HepG2 (cell line): ENCODE data around the gene P2RY2. TPM values are rescaled to one million over a fixed set of nuclear protein-coding genes. Genes with fewer than 3 reads are reported as not detected.
A peak's percentile ranks its signal among the peaks of the same experiment; 100 is the strongest.

Experiments used
- ATAC-seq: fragments of 200-7000 bp; cut with Tn5 transposase; 3 replicates; pipeline ENCODE4 v1.9.1; 2020; ENCODE audit warnings: mild to moderate bottlenecking, moderate library complexity
- BruUV-seq: library from RNA; stranded (reverse); fragments of 400-500 nt; replicated peaks from 2 replicates; lab custom pipeline; 2021; lab: Mats Ljungman, UMichigan
- CTCF ChIA-PET: fragments of 300-600 bp; formaldehyde crosslinking; extraction: SDS; loops from one replicate; lab custom pipeline; 2021; ENCODE audit warnings: low total read pairs, inconsistent platforms, low intra/inter-chr PET ratio; lab: Yijun Ruan, JAX
- POLR2A ChIA-PET: fragments of 350-600 bp; sonication (Branson Sonifier 250); formaldehyde crosslinking; loops from one replicate; lab custom pipeline; 2020; ENCODE audit warnings: antibody characterized with exemption, inconsistent platforms; lab: Yijun Ruan, JAX
- DNase-seq: peaks from one replicate; pipeline ENCODE4 v3.0.0-alpha.2; 2015; ENCODE audit warnings: low spot score
- FAIRE-seq: peaks from 3 replicates; lab custom pipeline; 2011; peaks lifted over from hg19 to GRCh38; lab: Jason Lieb, UNC
- H2AFZ ChIP-seq: one replicate; pipeline ENCODE4 v1.6.1; 2011; ENCODE audit warnings: low read length, inconsistent platforms
- H3K27ac ChIP-seq: fragments of 300-600 bp; 3 replicates; pipeline ENCODE4 v1.8.0; 2011; ENCODE audit warnings: mixed run types, mild to moderate bottlenecking, mixed read lengths, low read length, inconsistent platforms; ENCODE audit not compliant: insufficient read depth; ENCODE audit errors: extremely low read length
- H3K27me3 ChIP-seq, 2 experiments: fragments of 200-600 bp in 1 of 2; 2 replicates in 1 of 2; 3 replicates in 1 of 2; pipeline versions ENCODE4 v1.6.0 to v1.8.0; 2011; ENCODE audit warnings: low read length in 2 of 2, mild to moderate bottlenecking in 2 of 2, moderate library complexity in 2 of 2, inconsistent platforms in 1 of 2; ENCODE audit not compliant: insufficient read depth in 2 of 2, control insufficient read depth in 1 of 2
- H3K36me3 ChIP-seq, 2 experiments: fragments of 200-600 bp in 1 of 2; replicated peaks in 1 of 2; 2 replicates in 1 of 2; 3 replicates in 1 of 2; pipeline versions ENCODE4 v1.5.1 to v1.8.0; 2011; ENCODE audit warnings: low read length in 2 of 2, inconsistent platforms in 1 of 2; ENCODE audit not compliant: insufficient read depth in 2 of 2, control insufficient read depth in 1 of 2
- H3K4me1 ChIP-seq: 2 replicates; pipeline ENCODE4 v1.5.1; 2012; ENCODE audit warnings: low read length, inconsistent platforms; ENCODE audit not compliant: insufficient read depth
- H3K4me2 ChIP-seq: 2 replicates; pipeline ENCODE4 v1.6.0; 2011; ENCODE audit warnings: low read depth, low read length, inconsistent platforms
- H3K4me3 ChIP-seq, 3 experiments: fragments of 200-600 bp in 1 of 3; sonication (generic), shearing (Covaris generic) in 1 of 3; replicated peaks in 1 of 3; 2 replicates each; pipeline ENCODE4 v1.5.1; 2011 to 2016; ENCODE audit warnings: low read length in 3 of 3, inconsistent platforms in 2 of 3, low read depth in 2 of 3, mild to moderate bottlenecking in 2 of 3, control low read depth in 1 of 3, mixed read lengths in 1 of 3; ENCODE audit not compliant: insufficient read depth in 1 of 3
- H3K79me2 ChIP-seq: one replicate; pipeline ENCODE4 v1.6.1; 2011; ENCODE audit warnings: low read length, inconsistent platforms; ENCODE audit not compliant: insufficient read depth
- H3K9ac ChIP-seq: 2 replicates; pipeline ENCODE4 v1.6.0; 2011; ENCODE audit warnings: mild to moderate bottlenecking, low read depth, low read length, inconsistent platforms; ENCODE audit not compliant: insufficient read depth
- H3K9me3 ChIP-seq: 2 replicates; pipeline ENCODE4 v1.5.1; 2012; ENCODE audit warnings: mild to moderate bottlenecking, low read length
- H4K20me1 ChIP-seq: 2 replicates; pipeline ENCODE4 v1.6.0; 2011; ENCODE audit warnings: inconsistent platforms, mild to moderate bottlenecking, low read length, moderate library complexity; ENCODE audit not compliant: insufficient read depth
- CC2D1A ChIP-seq: sonication (generic); formaldehyde crosslinking; IDR thresholded peaks from 2 replicates; pipeline ENCODE4 v1.8.1; 2023; ENCODE audit warnings: mild to moderate bottlenecking, missing genetic modification reagents
- IRF9 ChIP-seq: sonication (generic); formaldehyde crosslinking; IDR thresholded peaks from 2 replicates; pipeline ENCODE4 v1.8.0; 2022; ENCODE audit warnings: missing genetic modification reagents, mild to moderate bottlenecking, borderline replicate concordance
- MAF1 ChIP-seq: sonication (generic); formaldehyde crosslinking; IDR thresholded peaks from 2 replicates; pipeline ENCODE4 v1.5.0; 2020; ENCODE audit warnings: missing genetic modification reagents, borderline replicate concordance
- PCBP1 ChIP-seq: fragments of 200-400 bp; formaldehyde crosslinking; IDR thresholded peaks from 2 replicates; pipeline ENCODE4 v1.6.1; 2017; ENCODE audit warnings: mild to moderate bottlenecking, low read depth, low read length, borderline replicate concordance
- PHF8 ChIP-seq: sonication (generic); formaldehyde crosslinking; IDR thresholded peaks from 2 replicates; pipeline ENCODE4 v1.5.0; 2020; ENCODE audit warnings: missing genetic modification reagents
- PLSCR1 ChIP-seq: sonication (generic); formaldehyde crosslinking; IDR thresholded peaks from 2 replicates; pipeline ENCODE4 v1.5.0; 2020; ENCODE audit warnings: missing genetic modification reagents, mild to moderate bottlenecking, borderline replicate concordance
- PRDM15 ChIP-seq: sonication (generic); formaldehyde crosslinking; IDR thresholded peaks from 2 replicates; pipeline ENCODE4 v1.4.0; 2020; ENCODE audit warnings: missing genetic modification reagents
- SNRNP70 ChIP-seq: fragments of 200-400 bp; formaldehyde crosslinking; IDR thresholded peaks from 2 replicates; pipeline ENCODE4 v1.6.1; 2017; ENCODE audit warnings: mild to moderate bottlenecking, low read depth, low read length, moderate library complexity
- TBP ChIP-seq: sonication (generic); formaldehyde crosslinking; IDR thresholded peaks from 2 replicates; pipeline ENCODE4 v1.5.0; 2020; ENCODE audit warnings: missing genetic modification reagents
- U2AF1 ChIP-seq: fragments of 200-400 bp; formaldehyde crosslinking; optimal IDR thresholded peaks from 2 replicates; pipeline ENCODE3; 2017; ENCODE audit warnings: mild to moderate bottlenecking, low read depth, low read length
- ZNF329 ChIP-seq: sonication (generic); formaldehyde crosslinking; IDR thresholded peaks from 2 replicates; pipeline ENCODE4 v1.9.0; 2021; ENCODE audit warnings: low read depth, mild to moderate bottlenecking, missing genetic modification reagents
- ZNF441 ChIP-seq: sonication (generic); formaldehyde crosslinking; IDR thresholded peaks from 2 replicates; pipeline ENCODE4 v1.7.0; 2021; ENCODE audit warnings: missing genetic modification reagents, borderline replicate concordance
- ZNF567 ChIP-seq: sonication (generic); formaldehyde crosslinking; IDR thresholded peaks from 2 replicates; pipeline ENCODE4 v1.8.1; 2023; ENCODE audit warnings: mild to moderate bottlenecking, missing genetic modification reagents, borderline replicate concordance
- ZNF704 ChIP-seq: sonication (generic); formaldehyde crosslinking; IDR thresholded peaks from 2 replicates; pipeline ENCODE4 v1.8.1; 2023; ENCODE audit warnings: mild to moderate bottlenecking, inconsistent platforms, moderate library complexity, missing genetic modification reagents, borderline replicate concordance
- ZNF749 ChIP-seq: sonication (generic); formaldehyde crosslinking; IDR thresholded peaks from 2 replicates; pipeline ENCODE4 v1.8.0; 2022; ENCODE audit warnings: mild to moderate bottlenecking, missing genetic modification reagents, moderate library complexity, borderline replicate concordance
- ZNF761 ChIP-seq: sonication (generic); formaldehyde crosslinking; conservative IDR thresholded peaks from 2 replicates; pipeline ENCODE4 v1.4.0; 2020; ENCODE audit warnings: mild to moderate bottlenecking, missing genetic modification reagents
- WGBS: methylation state at CpG from one replicate; pipeline ENCODE4 v1.1.6; 2017; ENCODE audit warnings: low lambda C conversion rate; 5-methylcytosine and 5-hydroxymethylcytosine counted together
- in situ Hi-C: cut with HindIII; loops from 2 replicates; pipeline ENCODE4 v1.10.0; 2017; ENCODE audit warnings: low pct_unique_long_range_greater_than_20kb; ENCODE audit not compliant: extremely low pct_ligation_motif_present
- intact Hi-C: fragments of 100-400 bp; cut with micrococcal nuclease; formaldehyde crosslinking; loops from one replicate; pipeline ENCODE4 v1.10.0; 2022; ENCODE audit not compliant: unreplicated experiment
- polyA plus RNA-seq, 8 experiments: library from polyadenylated mRNA; depleted of rRNA in 3 of 8; stranded (reverse) in 7 of 8; unstranded in 1 of 8; fragments of >200 nt; fragmentation: Illumina TruSeq in 4 of 8; extraction: Trizol in 4 of 8; gene quantifications; 2 replicates each; pipeline versions ENCODE4 v1.2.1 to v1.2.3, GENCODE V29; 2011 to 2016; ENCODE audit warnings: low read depth in 4 of 8, missing spikeins in 1 of 8, mixed read lengths in 1 of 8; ENCODE audit not compliant: insufficient read depth in 1 of 8
- total RNA-seq, 5 experiments: library from RNA; depleted of rRNA; stranded (reverse); fragments of >200 nt; fragmentation: Illumina TruSeq; extraction: Trizol; gene quantifications; 2 replicates each; pipeline ENCODE4 v1.2.3, GENCODE V29; 2016; ENCODE audit warnings: low read depth in 1 of 5

The P2RY2 gene
- total and polyA plus RNA-seq, 2 of the 13 experiments (the other 11 are each of a cell fraction or from before 2014, with no cell fraction given), result 0.95 to 3.1 TPM

GRCh38 chr11:73174495-73174791 lies 43.6 kb upstream of the P2RY2 start:
- in situ Hi-C loops, result no loop called here
- no peak for FAIRE-seq
- BruUV-seq, result no TSS peak
- Histone ChIP-seq H3K9me3 (no peaks in the 10 kb centered on the region), H4K20me1 (no peaks in the 10 kb centered on the region), H3K4me3 (no peak overlapping the region), H3K27me3 (no peaks in the 10 kb centered on the region), H3K4me2 (peak overlapping the region; percentile 69), H3K36me3 (no peaks in the 10 kb centered on the region), H2AFZ (no peak overlapping the region), H3K9ac (peak overlapping the region; percentile 30; the same call in 1 of the 2 replicates), H3K27ac (peak overlapping the region; percentile 99), H3K4me1 (peaks cover 92% of the 10 kb centered on the region), H3K79me2 (no peaks in the 10 kb centered on the region)
- ChIA-PET CTCF (no interaction called here), POLR2A (interaction anchor here (2.8 to 4.3 kb wide), 3 partner anchors 10 to 33 kb away, joined by 33 to 133 read pairs (median 40); partner anchors contain the start of gene FCHSD2)
- TF ChIP-seq ZNF704 (CRISPR knock-in tag), result no peak
- no peak for TF ChIP-seq ZNF749 (CRISPR knock-in tag)
- TF ChIP-seq PLSCR1, result no peak
- TF ChIP-seq ZNF567, result no peak
- peak; percentile 98 for TF ChIP-seq ZNF441 (CRISPR knock-in tag)
- TF ChIP-seq IRF9 (CRISPR knock-in tag), result no peak
- no peak for TF ChIP-seq PCBP1
- TF ChIP-seq U2AF1, result no peak
- no peak for TF ChIP-seq TBP
- TF ChIP-seq PHF8 (CRISPR knock-in tag), result 0 out of 2 replicates have a peak, but pooled peaks have one; percentile 0
- TF ChIP-seq SNRNP70, result no peak
- no peak for TF ChIP-seq ZNF329 (CRISPR knock-in tag)
- no peak for TF ChIP-seq MAF1 (CRISPR knock-in tag)
- TF ChIP-seq PRDM15 (CRISPR knock-in tag), result peak; percentile 45; the same call in 1 of the 2 replicates
- TF ChIP-seq ZNF761 (CRISPR knock-in tag), result no peak
- no peak for TF ChIP-seq CC2D1A (CRISPR knock-in tag)
- DNase-seq, result no peak
- intact Hi-C loops, result loop anchor here (10.0 kb wide), 1 partner anchor 50 kb away; no protein-coding TSS in a partner anchor
- WGBS, result 57% methylated on average over 3 of the region's 3 CpGs
- ATAC-seq, result no peak
